ENCODE measurements around the gene WHRN. TPM values are rescaled to one million over a fixed set of nuclear protein-coding genes. Genes with fewer than 3 reads are reported as not detected.

The WHRN gene
- total and polyA plus RNA-seq, 2 of the 8 experiments (the other 6 are each of a cell fraction or from before 2014, with no cell fraction given): 4.4 to 7.7 TPM

- Histone ChIP-seq H3K18ac (ENCODE audit: extremely low read depth, low read length) (no peak overlapping the region), H3K79me1 (ENCODE audit: low read depth, low read length) (no peaks in the 10 kb centered on the region), H3K27me3 (replicated peaks in 1 of 4; ENCODE audit: control insufficient read depth in 3 of 4, extremely low read depth in 1 of 4, insufficient read depth in 3 of 4, low read length in 3 of 4) (no peaks in the 10 kb centered on the region), H3K4ac (replicated peaks; ENCODE audit: insufficient read length, low read depth, low read length) (no peak overlapping the region), H4K5ac (ENCODE audit: insufficient read length, low read depth, low read length) (no peak overlapping the region), H3K4me2 (ENCODE audit: insufficient read depth in 1 of 2, low read depth in 2 of 2, low read length in 2 of 2) (no peak overlapping the region), H3K36me3 (ENCODE audit: control insufficient read depth in 2 of 4, insufficient read depth in 4 of 4, low read length in 3 of 4) (no peaks in the 10 kb centered on the region; a peak in 1 of 8 replicates), H2AK5ac (ENCODE audit: low read depth, low read length) (no peak overlapping the region), H4K91ac (replicated peaks; ENCODE audit: insufficient read length, low read length) (no peak overlapping the region), H2BK120ac (replicated peaks; ENCODE audit: low read depth, low read length) (no peak overlapping the region), H3K27ac (ENCODE audit: low read depth, low read length) (no peak overlapping the region), H3K23me2 (ENCODE audit: low read depth, low read length) (no peaks in the 10 kb centered on the region), H3K9me3 (ENCODE audit: insufficient read depth in 2 of 2, low read depth in 1 of 2, low read length in 1 of 2) (no peaks in the 10 kb centered on the region), H3K23ac (ENCODE audit: insufficient read length) (no peak overlapping the region), H4K20me1 (replicated peaks in 1 of 2; ENCODE audit: control insufficient read depth in 1 of 2, insufficient read depth in 2 of 2, low read length in 2 of 2) (no peaks in the 10 kb centered on the region), H2BK20ac (ENCODE audit: low read length) (no peak overlapping the region), H2AFZ (ENCODE audit: low read length) (no peak overlapping the region), H2BK15ac (ENCODE audit: low read length) (no peak overlapping the region), H3K14ac (ENCODE audit: insufficient read length) (no peak overlapping the region), H3K9ac (replicated peaks in 1 of 4; ENCODE audit: extremely low read depth in 1 of 4, low read depth in 3 of 4, low read length in 3 of 4) (no peak overlapping the region), H2BK5ac (ENCODE audit: low read depth, low read length) (no peak overlapping the region), H3K4me3 (ENCODE audit: extremely low read depth in 1 of 4, insufficient read depth in 2 of 4, low read depth in 3 of 4, low read length in 4 of 4) (no peak overlapping the region), H4K8ac (ENCODE audit: extremely low read depth, insufficient read depth, low read length) (0 out of 2 replicates have a peak overlapping the region, but pooled peaks have one; percentile 22), H2BK12ac (ENCODE audit: low read depth, low read length) (no peak overlapping the region), H3K56ac (replicated peaks; ENCODE audit: insufficient read length, low read depth, low read length) (no peak overlapping the region), H3K79me2 (ENCODE audit: control insufficient read depth in 1 of 2, insufficient read depth in 2 of 2, low read length in 2 of 2) (no peaks in the 10 kb centered on the region), H3K4me1 (replicated peaks in 1 of 4; ENCODE audit: control insufficient read depth in 3 of 4, insufficient read depth in 4 of 4, low read length in 3 of 4) (peaks cover 0 to 8% (median 4%) of the 10 kb centered on the region in 4 experiments; a peak in 3 of 7 replicates)
- DNase-seq (ENCODE audit: low read depth in 1 of 2, low spot score in 2 of 2) (no peak), FAIRE-seq (no peak)
- TF ChIP-seq JUND (IDR thresholded peaks at IDR 0.05; ENCODE audit: low read length) (no peak), JUN (IDR thresholded peaks at IDR 0.05; ENCODE audit: low read depth, low read length) (no peak), SIX5 (IDR thresholded peaks at IDR 0.05; ENCODE audit: low read depth, low read length) (no peak), TAF1 (IDR thresholded peaks at IDR 0.05; ENCODE audit: low read depth, low read length) (no peak), FOSL1 (IDR thresholded peaks at IDR 0.05; ENCODE audit: insufficient read depth, low read depth, low read length) (no peak), CBX8 (IDR thresholded peaks at IDR 0.05; ENCODE audit: borderline replicate concordance, low read depth, low read length) (no peak), TBP (IDR thresholded peaks at IDR 0.05; ENCODE audit: low read depth, low read length) (no peak)
- TF ChIP-seq, protein P1, sequence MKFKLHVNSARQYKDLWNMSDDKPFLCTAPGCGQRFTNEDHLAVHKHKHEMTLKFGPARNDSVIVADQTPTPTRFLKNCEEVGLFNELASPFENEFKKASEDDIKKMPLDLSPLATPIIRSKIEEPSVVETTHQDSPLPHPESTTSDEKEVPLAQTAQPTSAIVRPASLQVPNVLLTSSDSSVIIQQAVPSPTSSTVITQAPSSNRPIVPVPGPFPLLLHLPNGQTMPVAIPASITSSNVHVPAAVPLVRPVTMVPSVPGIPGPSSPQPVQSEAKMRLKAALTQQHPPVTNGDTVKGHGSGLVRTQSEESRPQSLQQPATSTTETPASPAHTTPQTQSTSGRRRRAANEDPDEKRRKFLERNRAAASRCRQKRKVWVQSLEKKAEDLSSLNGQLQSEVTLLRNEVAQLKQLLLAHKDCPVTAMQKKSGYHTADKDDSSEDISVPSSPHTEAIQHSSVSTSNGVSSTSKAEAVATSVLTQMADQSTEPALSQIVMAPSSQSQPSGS (IDR thresholded peaks at IDR 0.05; ENCODE audit: low read length): no peak
- CTCF ChIA-PET (ENCODE audit: partially characterized antibody): interaction anchor here (0.9 to 22.5 kb wide), 11 partner anchors 10 to 317 kb away, joined by 3 to 271 read pairs (median 3); no protein-coding TSS in a partner anchor
- WGBS, 2 experiments (ENCODE audit: extremely low coverage in 1 of 2, insufficient coverage in 1 of 2, insufficient read length in 1 of 2, insufficient replicate concordance in 2 of 2, low coverage in 1 of 2, low lambda C conversion rate in 2 of 2, missing lambda C conversion rate in 1 of 2): 78% methylated on average over 2 of the region's 2 CpGs; no CpG with 5 or more reads in 1 of the 2 experiments
- POLR2A ChIA-PET (ENCODE audit: partially characterized antibody): interaction anchor here (1.7 kb wide), 1 partner anchor 18 kb away, joined by 6 read pairs; no protein-coding TSS in a partner anchor
Measured at GRCh38 chr9:114421147-114421546, 84.1 kb downstream of the WHRN start.

Data from H1 (cell line).